ENCODE results near the gene KRT86. TPM values are rescaled to one million over a fixed set of nuclear protein-coding genes. Genes with fewer than 3 reads are reported as not detected.
A peak's percentile ranks its signal among the peaks of the same experiment; 100 is the strongest.

Gene KRT86
- total RNA-seq, 1 donor from 2014 or later: 1.1 TPM

GRCh38 chr12:52350786-52351185 lies 76.3 kb downstream of the KRT86 start:
- H3K36me3 ChIP-seq: no peaks in the 10 kb centered on the region
- intact Hi-C loops (cut with DNase I): no loop called here
- H3K27ac ChIP-seq: no peak overlapping the region
- ATAC-seq: no peak
- peaks cover 6% of the 10 kb centered on the region for H3K27me3 ChIP-seq
- H3K4me1 ChIP-seq: peaks cover 5% of the 10 kb centered on the region
- H3K9me3 ChIP-seq: no peaks in the 10 kb centered on the region
- no peak for DNase-seq
- no peak overlapping the region for H3K4me3 ChIP-seq
- TF ChIP-seq CTCF (IDR thresholded peaks at IDR 0.05): no peak

GRCh38 chr12:52351196-52352059 lies 77.0 kb downstream of the KRT86 start:
- ATAC-seq: peak; percentile 39
- Histone ChIP-seq H3K4me1 (no peaks in the 10 kb centered on the region), H3K36me3 (no peaks in the 10 kb centered on the region), H3K4me3 (no peak overlapping the region), H3K27ac (no peak overlapping the region), H3K9me3 (no peaks in the 10 kb centered on the region), H3K27me3 (peaks cover 6% of the 10 kb centered on the region)
- intact Hi-C loops (cut with DNase I): no loop called here
- no peak for TF ChIP-seq CTCF (IDR thresholded peaks at IDR 0.05)
- no peak for DNase-seq

- Histone ChIP-seq H3K4me3 (no peak overlapping the region), H3K9me3 (no peaks in the 10 kb centered on the region), H3K27ac (no peak overlapping the region), H3K27me3 (peaks cover 6% of the 10 kb centered on the region), H3K36me3 (no peaks in the 10 kb centered on the region), H3K4me1 (no peaks in the 10 kb centered on the region)
- ATAC-seq (no peak), DNase-seq (no peak)
- TF ChIP-seq CTCF (IDR thresholded peaks at IDR 0.05): no peak
- intact Hi-C loops (cut with DNase I): no loop called here
These were observed 78.5 kb downstream of the KRT86 start for GRCh38 chr12:52352951-52353350.

GRCh38 chr12:52353766-52354165 lies 79.3 kb downstream of the KRT86 start:
- Histone ChIP-seq H3K27me3 (peaks cover 6% of the 10 kb centered on the region), H3K27ac (no peak overlapping the region), H3K4me3 (no peak overlapping the region), H3K4me1 (no peaks in the 10 kb centered on the region), H3K36me3 (no peaks in the 10 kb centered on the region), H3K9me3 (no peaks in the 10 kb centered on the region)
- no peak for DNase-seq
- no peak for ATAC-seq
- intact Hi-C loops (cut with DNase I): no loop called here
- no peak for TF ChIP-seq CTCF (IDR thresholded peaks at IDR 0.05)

- H3K4me3 ChIP-seq: no peak overlapping the region
- DNase-seq (no peak), ATAC-seq (no peak)
- no peaks in the 10 kb centered on the region for H3K4me1 ChIP-seq
- peaks cover 6% of the 10 kb centered on the region for H3K27me3 ChIP-seq
- no peaks in the 10 kb centered on the region for H3K9me3 ChIP-seq
- intact Hi-C loops (cut with DNase I): no loop called here
- no peak for TF ChIP-seq CTCF (IDR thresholded peaks at IDR 0.05)
- H3K36me3 ChIP-seq: no peaks in the 10 kb centered on the region
- no peak overlapping the region for H3K27ac ChIP-seq
These were observed 79.8 kb downstream of the KRT86 start for GRCh38 chr12:52354200-52354599.
